H1 (cell line): ENCODE measurements around the gene ZBTB43. TPM values are rescaled to one million over a fixed set of nuclear protein-coding genes. Genes with fewer than 3 reads are reported as not detected.

Experiments
- CTCF ChIA-PET: fragments of 300-600 bp; sonication (Branson Sonifier 250); formaldehyde crosslinking; loops from one replicate; lab custom pipeline; 2021; ENCODE audit not compliant: partially characterized antibody; lab: Charles Lee
- POLR2A ChIA-PET: fragments of 300-600 bp; sonication (Branson Sonifier 250); formaldehyde crosslinking; loops from one replicate; lab custom pipeline; 2021; ENCODE audit warnings: inconsistent platforms; ENCODE audit not compliant: partially characterized antibody; lab: Charles Lee
- DNase-seq, 2 experiments: peaks; one replicate each; pipeline versions ENCODE4 v3.0.0 to v3.0.0-alpha.2; 2010 to 2022; ENCODE audit warnings: low spot score in 2 of 2, low read depth in 1 of 2, mixed read lengths in 1 of 2
- FAIRE-seq: peaks from 2 replicates; lab custom pipeline; 2011; peaks lifted over from hg19 to GRCh38; lab: Jason Lieb, UNC
- H2AFZ ChIP-seq: 2 replicates; pipeline ENCODE4 v1.8.1; 2012; ENCODE audit warnings: low read length, inconsistent platforms
- H2AK5ac ChIP-seq: 2 replicates; pipeline ENCODE4 v1.6.1; 2013; ENCODE audit warnings: low read depth, low read length
- H2BK120ac ChIP-seq: replicated peaks from 2 replicates; pipeline ENCODE3; 2013; ENCODE audit warnings: low read depth, low read length, inconsistent platforms
- H2BK12ac ChIP-seq: 2 replicates; pipeline ENCODE4 v1.6.1; 2013; ENCODE audit warnings: low read depth, low read length
- H2BK15ac ChIP-seq: 2 replicates; pipeline ENCODE4 v1.6.1; 2013; ENCODE audit warnings: low read length
- H2BK20ac ChIP-seq: 2 replicates; pipeline ENCODE4 v1.6.1; 2013; ENCODE audit warnings: low read length
- H2BK5ac ChIP-seq: 2 replicates; pipeline ENCODE4 v1.6.1; 2013; ENCODE audit warnings: low read depth, low read length
- H3K14ac ChIP-seq: 2 replicates; pipeline ENCODE4 v1.6.1; 2013; ENCODE audit warnings: inconsistent platforms; ENCODE audit not compliant: insufficient read length
- H3K18ac ChIP-seq: 2 replicates; pipeline ENCODE4 v1.6.1; 2013; ENCODE audit warnings: low read length; ENCODE audit errors: extremely low read depth
- H3K23ac ChIP-seq: 2 replicates; pipeline ENCODE4 v1.6.1; 2013; ENCODE audit warnings: inconsistent platforms; ENCODE audit not compliant: insufficient read length
- H3K23me2 ChIP-seq: 2 replicates; pipeline ENCODE4 v1.6.1; 2013; ENCODE audit warnings: low read depth, low read length
- H3K27ac ChIP-seq: 2 replicates; pipeline ENCODE4 v1.6.1; 2011; ENCODE audit warnings: low read depth, low read length, inconsistent platforms
- H3K27me3 ChIP-seq, 4 experiments: replicated peaks in 1 of 4; 1 replicate in 1 of 4; 2 replicates in 3 of 4; pipeline versions ENCODE4 v1.6.1 to v1.8.1; 2011 to 2013; ENCODE audit warnings: low read length in 3 of 4, mild to moderate bottlenecking in 3 of 4, inconsistent platforms in 2 of 4, mixed read lengths in 2 of 4, moderate library complexity in 1 of 4; ENCODE audit not compliant: control insufficient read depth in 3 of 4, insufficient read depth in 3 of 4; ENCODE audit errors: extremely low read depth in 1 of 4
- H3K36me3 ChIP-seq, 4 experiments: 2 replicates each; pipeline versions ENCODE4 v1.6.1 to v1.8.1; 2011 to 2013; ENCODE audit warnings: mild to moderate bottlenecking in 4 of 4, low read length in 3 of 4, moderate library complexity in 2 of 4, control low read depth in 1 of 4, inconsistent platforms in 1 of 4; ENCODE audit not compliant: insufficient read depth in 4 of 4, control insufficient read depth in 2 of 4
- H3K4ac ChIP-seq: replicated peaks from 2 replicates; pipeline ENCODE3; 2013; ENCODE audit warnings: low read length, low read depth, mixed read lengths, inconsistent platforms; ENCODE audit not compliant: insufficient read length
- H3K4me1 ChIP-seq, 4 experiments: replicated peaks in 1 of 4; 1 replicate in 1 of 4; 2 replicates in 3 of 4; pipeline versions ENCODE4 v1.6.1 to v1.8.1; 2011 to 2013; ENCODE audit warnings: low read length in 3 of 4, inconsistent platforms in 2 of 4, mixed read lengths in 1 of 4; ENCODE audit not compliant: insufficient read depth in 4 of 4, control insufficient read depth in 3 of 4
- H3K4me2 ChIP-seq, 2 experiments: 2 replicates each; pipeline versions ENCODE4 v1.6.1 to v1.8.1; 2011 to 2013; ENCODE audit warnings: low read depth in 2 of 2, low read length in 2 of 2, control low read depth in 1 of 2, inconsistent platforms in 1 of 2, mild to moderate bottlenecking in 1 of 2; ENCODE audit not compliant: insufficient read depth in 1 of 2
- H3K4me3 ChIP-seq, 4 experiments: fragments of 200-600, 300-600 bp in 1 of 4; sonication (generic), shearing (Covaris generic), sonication (Bioruptor Twin) in 1 of 4; 2 replicates each; pipeline versions ENCODE4 v1.5.1 to v1.8.1; 2011 to 2016; ENCODE audit warnings: low read length in 4 of 4, low read depth in 3 of 4, control low read depth in 2 of 4, inconsistent platforms in 2 of 4, mild to moderate bottlenecking in 2 of 4, mixed read lengths in 1 of 4, moderate library complexity in 1 of 4; ENCODE audit not compliant: insufficient read depth in 2 of 4; ENCODE audit errors: extremely low read depth in 1 of 4
- H3K56ac ChIP-seq: replicated peaks from 2 replicates; pipeline ENCODE3; 2013; ENCODE audit warnings: low read depth, mild to moderate bottlenecking, mixed read lengths, low read length, inconsistent platforms; ENCODE audit not compliant: insufficient read length
- H3K79me1 ChIP-seq: 2 replicates; pipeline ENCODE4 v1.6.1; 2013; ENCODE audit warnings: low read depth, low read length, control low read depth
- H3K79me2 ChIP-seq, 2 experiments: 2 replicates each; pipeline versions ENCODE4 v1.6.1 to v1.8.1; 2012 to 2013; ENCODE audit warnings: low read length in 2 of 2, mild to moderate bottlenecking in 2 of 2, inconsistent platforms in 1 of 2; ENCODE audit not compliant: insufficient read depth in 2 of 2, control insufficient read depth in 1 of 2
- H3K9ac ChIP-seq, 4 experiments: replicated peaks in 1 of 4; 1 replicate in 1 of 4; 2 replicates in 3 of 4; pipeline versions ENCODE4 v1.6.1 to v1.8.1; 2011 to 2013; ENCODE audit warnings: low read depth in 3 of 4, low read length in 3 of 4, control low read depth in 2 of 4, mild to moderate bottlenecking in 2 of 4, moderate library complexity in 2 of 4, inconsistent platforms in 1 of 4; ENCODE audit errors: extremely low read depth in 1 of 4
- H3K9me3 ChIP-seq, 2 experiments: 2 replicates each; pipeline versions ENCODE4 v1.6.1 to v1.8.1; 2012 to 2013; ENCODE audit warnings: mild to moderate bottlenecking in 2 of 2, moderate library complexity in 2 of 2, control low read depth in 1 of 2, inconsistent platforms in 1 of 2, low read depth in 1 of 2, low read length in 1 of 2, mixed read lengths in 1 of 2; ENCODE audit not compliant: insufficient read depth in 2 of 2
- H4K20me1 ChIP-seq, 2 experiments: replicated peaks in 1 of 2; 2 replicates each; pipeline versions ENCODE3 to v1.8.1; 2011 to 2013; ENCODE audit warnings: inconsistent platforms in 2 of 2, low read length in 2 of 2, mild to moderate bottlenecking in 1 of 2; ENCODE audit not compliant: insufficient read depth in 2 of 2, control insufficient read depth in 1 of 2
- H4K5ac ChIP-seq: 2 replicates; pipeline ENCODE4 v1.6.1; 2013; ENCODE audit warnings: low read length, low read depth, mixed read lengths, inconsistent platforms; ENCODE audit not compliant: insufficient read length
- H4K8ac ChIP-seq: 2 replicates; pipeline ENCODE4 v1.8.0; 2013; ENCODE audit warnings: mild to moderate bottlenecking, moderate library complexity, low read length, inconsistent platforms; ENCODE audit not compliant: insufficient read depth; ENCODE audit errors: extremely low read depth
- H4K91ac ChIP-seq: replicated peaks from 2 replicates; pipeline ENCODE3; 2013; ENCODE audit warnings: low read length, mixed read lengths, inconsistent platforms; ENCODE audit not compliant: insufficient read length
- RXRA ChIP-seq: IDR thresholded peaks from 2 replicates; pipeline ENCODE4 v1.6.1; 2011; ENCODE audit warnings: low read depth, mild to moderate bottlenecking, low read length, moderate library complexity; ENCODE audit not compliant: insufficient read depth
- TCF12 ChIP-seq: IDR thresholded peaks from 2 replicates; pipeline ENCODE4 v1.6.1; 2011; ENCODE audit warnings: low read depth, mild to moderate bottlenecking, low read length
- WGBS, 2 experiments: shearing (Covaris generic) in 1 of 2; methylation state at CpG; one replicate each; pipeline versions ENCODE4 v1.1.6 to v1.1.7; 2013 to 2015; ENCODE audit warnings: low lambda C conversion rate in 2 of 2, mixed read lengths in 2 of 2, inconsistent platforms in 1 of 2, low coverage in 1 of 2, missing lambda C conversion rate in 1 of 2; ENCODE audit not compliant: insufficient replicate concordance in 2 of 2, insufficient coverage in 1 of 2, insufficient read length in 1 of 2; ENCODE audit errors: extremely low coverage in 1 of 2, missing lambda C conversion rate in 1 of 2; 5-methylcytosine and 5-hydroxymethylcytosine counted together
- polyA plus RNA-seq, 7 experiments: library from polyadenylated mRNA; depleted of rRNA in 3 of 7; stranded (reverse) in 5 of 7; unstranded in 2 of 7; fragments of >200 nt in 5 of 7; fragments of 200-250 nt in 2 of 7; gene quantifications; 1 replicate in 5 of 7; 2 replicates in 1 of 7; 4 replicates in 1 of 7; pipeline versions ENCODE4 v1.2.1 to v1.2.3, GENCODE V29; 2011 to 2013; ENCODE audit warnings: missing spikeins in 2 of 7, mixed read lengths in 2 of 7
- total RNA-seq: library from RNA; stranded (reverse); fragmentation: NEBNext Ultra II Directional; extraction: Animal tissue kit (Norgen Biotek cat#: 25700); gene quantifications from 2 replicates; pipeline ENCODE4 v1.2.1, GENCODE V29; 2021
- TF ChIP-seq, protein P1 (sequence below): IDR thresholded peaks from 2 replicates; pipeline ENCODE4 v1.6.1; 2011; ENCODE audit warnings: low read depth, mild to moderate bottlenecking, low read length; ENCODE audit not compliant: insufficient read depth

The ZBTB43 gene
- total and polyA plus RNA-seq, 2 of the 8 experiments (the other 6 are each of a cell fraction or from before 2014, with no cell fraction given) = 4.1 to 16.7 TPM

DNA sequence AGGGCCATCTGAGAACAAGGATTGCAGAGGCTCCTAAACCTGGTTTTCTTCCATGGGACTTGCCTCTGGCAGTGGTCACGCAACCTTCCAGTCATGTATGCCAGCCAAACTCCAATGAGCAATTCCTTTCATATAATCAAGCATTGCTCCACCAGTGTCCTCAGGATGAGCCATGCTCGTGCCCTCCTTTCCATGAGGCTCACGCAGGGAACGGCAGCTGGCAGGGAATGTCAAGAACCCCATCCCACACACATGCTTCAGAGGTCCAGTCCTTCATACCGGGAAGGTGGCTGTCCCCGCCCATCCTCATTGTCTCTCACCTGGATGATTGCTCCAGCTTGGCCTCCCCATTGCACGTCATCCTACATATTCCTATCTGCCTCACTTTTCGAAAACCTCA is 42.2 kb downstream of the ZBTB43 start:
- H3K9me3 ChIP-seq = no peaks in the 10 kb centered on the region
- H3K79me1 ChIP-seq = no peaks in the 10 kb centered on the region
- H3K4me2 ChIP-seq = no peak overlapping the region
- H4K5ac ChIP-seq = no peak overlapping the region
- no peaks in the 10 kb centered on the region for H3K27me3 ChIP-seq
- FAIRE-seq (no peak), DNase-seq (no peak)
- no peak overlapping the region for H3K23ac ChIP-seq
- no peak overlapping the region for H2BK12ac ChIP-seq
- peaks cover 0 to 3% of the 10 kb centered on the region in 2 experiments for H4K20me1 ChIP-seq
- H3K18ac ChIP-seq = no peak overlapping the region
- no peak overlapping the region for H2AFZ ChIP-seq
- no peak overlapping the region for H3K4ac ChIP-seq
- no peak overlapping the region for H3K4me3 ChIP-seq
- H2BK20ac ChIP-seq = no peak overlapping the region
- no peak overlapping the region for H2BK15ac ChIP-seq
- 82% methylated on average over 8 of the region's 8 CpGs; no CpG with 5 or more reads in 1 of the 2 experiments for WGBS, 2 experiments
- no peak overlapping the region for H3K9ac ChIP-seq
- no peak overlapping the region for H4K91ac ChIP-seq
- H3K14ac ChIP-seq = no peak overlapping the region
- ChIA-PET POLR2A (no interaction called here), CTCF (interaction anchor here (0.7 to 2.7 kb wide), 3 partner anchors 12 to 62 kb away, joined by 3 to 9 read pairs (median 3); no protein-coding TSS in a partner anchor)
- H3K4me1 ChIP-seq = no peaks in the 10 kb centered on the region
- no peaks in the 10 kb centered on the region for H3K23me2 ChIP-seq
- H2AK5ac ChIP-seq = no peak overlapping the region
- no peak overlapping the region for H4K8ac ChIP-seq
- H3K56ac ChIP-seq = no peak overlapping the region
- no peak overlapping the region for H2BK120ac ChIP-seq
- H3K79me2 ChIP-seq = no peaks in the 10 kb centered on the region
- H3K27ac ChIP-seq = no peak overlapping the region
- no peaks in the 10 kb centered on the region for H3K36me3 ChIP-seq
- no peak overlapping the region for H2BK5ac ChIP-seq
- TF ChIP-seq TCF12 (no peak), RXRA (no peak)
- TF ChIP-seq, protein P1, sequence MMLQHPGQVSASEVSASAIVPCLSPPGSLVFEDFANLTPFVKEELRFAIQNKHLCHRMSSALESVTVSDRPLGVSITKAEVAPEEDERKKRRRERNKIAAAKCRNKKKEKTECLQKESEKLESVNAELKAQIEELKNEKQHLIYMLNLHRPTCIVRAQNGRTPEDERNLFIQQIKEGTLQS = no peak
